ENCODE data around the gene RCBTB2.

RCBTB2 gene

DNA sequence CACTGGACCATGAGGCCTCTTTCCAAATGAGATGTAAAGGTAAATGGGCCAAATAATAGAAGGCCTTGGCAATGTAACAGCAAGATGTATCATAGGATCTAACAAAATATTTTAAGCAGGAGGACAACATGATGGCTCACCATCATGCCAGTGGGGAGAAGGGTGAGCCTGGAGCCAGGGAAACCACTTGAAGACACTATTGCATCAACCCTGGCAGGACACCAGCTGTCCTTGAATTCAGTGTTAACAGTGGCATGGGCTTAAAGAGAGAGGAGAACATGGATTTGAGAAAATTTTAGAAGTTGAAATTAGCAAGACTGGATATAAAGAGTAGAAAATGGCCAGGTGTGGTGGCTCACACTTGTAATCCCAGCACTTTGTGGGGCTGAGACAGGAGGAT, 6.7 kb upstream of the RCBTB2 start (continued):
- TF ChIP-seq REST (tag by site-specific recombination; IDR thresholded peaks at IDR 0.05), result no peak
- TF ChIP-seq ZSCAN16 (tag by site-specific recombination; IDR thresholded peaks at IDR 0.05), result no peak
- no peak for TF ChIP-seq ZNF530 (tag by site-specific recombination; IDR thresholded peaks at IDR 0.05; ENCODE audit: low read depth)

GRCh38 chr13:48536621-48537250, 3.9 kb upstream of the RCBTB2 start:
- no peaks in the 10 kb centered on the region for H3K9me3 ChIP-seq (ENCODE audit: control insufficient read depth, insufficient read depth, low read depth, low read length)
- TF ChIP-seq ZNF24 (tag by site-specific recombination; IDR thresholded peaks at IDR 0.05) (no peak), HIC1 (tag by site-specific recombination; IDR thresholded peaks at IDR 0.05) (no peak), ZNF121 (tag by site-specific recombination; IDR thresholded peaks at IDR 0.05) (no peak), GLIS2 (tag by site-specific recombination; IDR thresholded peaks at IDR 0.05) (no peak), KLF8 (tag by site-specific recombination; IDR thresholded peaks at IDR 0.05) (no peak), KLF1 (tag by site-specific recombination; IDR thresholded peaks at IDR 0.05) (no peak), ZNF23 (tag by site-specific recombination; IDR thresholded peaks at IDR 0.05; ENCODE audit: borderline replicate concordance) (no peak), ZNF266 (tag by site-specific recombination; IDR thresholded peaks at IDR 0.05; ENCODE audit: low read depth) (no peak), TRIM28 (IDR thresholded peaks at IDR 0.05; ENCODE audit: borderline replicate concordance, low read length) (no peak)
- TF ChIP-seq, protein P1, sequence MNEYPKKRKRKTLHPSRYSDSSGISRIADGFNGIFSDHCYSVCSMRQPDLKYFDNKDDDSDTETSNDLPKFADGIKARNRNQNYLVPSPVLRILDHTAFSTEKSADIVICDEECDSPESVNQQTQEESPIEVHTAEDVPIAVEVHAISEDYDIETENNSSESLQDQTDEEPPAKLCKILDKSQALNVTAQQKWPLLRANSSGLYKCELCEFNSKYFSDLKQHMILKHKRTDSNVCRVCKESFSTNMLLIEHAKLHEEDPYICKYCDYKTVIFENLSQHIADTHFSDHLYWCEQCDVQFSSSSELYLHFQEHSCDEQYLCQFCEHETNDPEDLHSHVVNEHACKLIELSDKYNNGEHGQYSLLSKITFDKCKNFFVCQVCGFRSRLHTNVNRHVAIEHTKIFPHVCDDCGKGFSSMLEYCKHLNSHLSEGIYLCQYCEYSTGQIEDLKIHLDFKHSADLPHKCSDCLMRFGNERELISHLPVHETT (tag by site-specific recombination; IDR thresholded peaks at IDR 0.05), result no peak
- TF ChIP-seq, protein P2, sequence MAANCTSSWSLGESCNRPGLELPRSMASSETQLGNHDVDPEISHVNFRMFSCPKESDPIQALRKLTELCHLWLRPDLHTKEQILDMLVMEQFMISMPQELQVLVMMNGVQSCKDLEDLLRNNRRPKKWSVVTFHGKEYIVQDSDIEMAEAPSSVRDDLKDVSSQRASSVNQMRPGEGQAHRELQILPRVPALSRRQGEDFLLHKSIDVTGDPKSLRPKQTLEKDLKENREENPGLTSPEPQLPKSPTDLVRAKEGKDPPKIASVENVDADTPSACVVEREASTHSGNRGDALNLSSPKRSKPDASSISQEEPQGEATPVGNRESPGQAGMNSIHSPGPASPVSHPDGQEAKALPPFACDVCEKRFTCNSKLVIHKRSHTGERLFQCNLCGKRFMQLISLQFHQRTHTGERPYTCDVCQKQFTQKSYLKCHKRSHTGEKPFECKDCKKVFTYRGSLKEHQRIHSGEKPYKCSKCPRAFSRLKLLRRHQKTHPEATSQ (tag by site-specific recombination; IDR thresholded peaks at IDR 0.05), result no peak
- no peak overlapping the region for H3K27ac ChIP-seq (ENCODE audit: extremely low read depth, low read depth, low read length)
- H3K4me1 ChIP-seq (ENCODE audit: control insufficient read depth, insufficient read depth, low read length), result 0 out of 2 replicates have a peak, but pooled peaks cover 3% of the 10 kb centered on the region
- ChIA-PET CTCF (no interaction called here), POLR2A (no interaction called here)
- no peaks in the 10 kb centered on the region for H3K36me3 ChIP-seq (ENCODE audit: control insufficient read depth in 2 of 2, insufficient read depth in 1 of 2, low read length in 2 of 2)
- H3K4me3 ChIP-seq (ENCODE audit: low read depth, low read length), result no peak overlapping the region

- Histone ChIP-seq H3K4me1 (ENCODE audit: control insufficient read depth, insufficient read depth, low read length) (peaks cover 3% of the 10 kb centered on the region; the same call in 1 of the 2 replicates), H3K9me3 (ENCODE audit: control insufficient read depth, insufficient read depth, low read depth, low read length) (no peaks in the 10 kb centered on the region), H3K4me3 (ENCODE audit: low read depth, low read length) (no peak overlapping the region), H3K36me3 (ENCODE audit: control insufficient read depth in 2 of 2, insufficient read depth in 1 of 2, low read length in 2 of 2) (no peaks in the 10 kb centered on the region), H3K27ac (ENCODE audit: extremely low read depth, low read depth, low read length) (no peak overlapping the region)
- POLR2A ChIA-PET, result no interaction called here
- CTCF ChIA-PET, result interaction anchor here (0.9 kb wide), 1 partner anchor 56 kb away, joined by 5 read pairs; no protein-coding TSS in a partner anchor
- TF ChIP-seq ZNF560 (tag by site-specific recombination; IDR thresholded peaks at IDR 0.05; ENCODE audit: borderline replicate concordance) (no peak), KLF9 (tag by site-specific recombination; IDR thresholded peaks at IDR 0.05; ENCODE audit: low read depth) (no peak), ZNF114 (tag by site-specific recombination; IDR thresholded peaks at IDR 0.05) (no peak), TSHZ1 (tag by site-specific recombination; IDR thresholded peaks at IDR 0.05; ENCODE audit: borderline replicate concordance) (no peak), ZNF629 (tag by site-specific recombination; IDR thresholded peaks at IDR 0.05) (no peak), ZBTB21 (tag by site-specific recombination; IDR thresholded peaks at IDR 0.05) (no peak), EGR2 (tag by site-specific recombination; IDR thresholded peaks at IDR 0.05; ENCODE audit: low read depth) (no peak), ZNF19 (tag by site-specific recombination; IDR thresholded peaks at IDR 0.05; ENCODE audit: low read depth) (no peak)
Measured at GRCh38 chr13:48535766-48536165, 2.9 kb upstream of the RCBTB2 start.
